Globus pallidus (tissue), 1 donor: ENCODE data around the gene SMYD3.

Experiments
- DNase-seq: peaks from one replicate; pipeline ENCODE4 v3.0.0-alpha.2; 2015; ENCODE audit warnings: low spot score

SMYD3 gene

GRCh38 chr1:246176126-246177024, 330.7 kb downstream of the SMYD3 start:
- DNase-seq: no peak

- DNase-seq: no peak
Observed at GRCh38 chr1:246170574-246171261, 336.4 kb downstream of the SMYD3 start.

- DNase-seq: no peak
Observed at GRCh38 chr1:246169486-246169885, 337.6 kb downstream of the SMYD3 start.

- no peak for DNase-seq
Observed at GRCh38 chr1:246169019-246169418, 338.1 kb downstream of the SMYD3 start.

- no peak for DNase-seq
Observed at GRCh38 chr1:246166841-246167240, 340.2 kb downstream of the SMYD3 start.

GRCh38 chr1:246165826-246166709, 341.0 kb downstream of the SMYD3 start:
- no peak for DNase-seq

GRCh38 chr1:246164764-246165163, 342.3 kb downstream of the SMYD3 start:
- DNase-seq: no peak

- DNase-seq: no peak
Observed at GRCh38 chr1:246162560-246162959, 344.5 kb downstream of the SMYD3 start.

GRCh38 chr1:246161626-246162025, 345.5 kb downstream of the SMYD3 start:
- DNase-seq: no peak

GRCh38 chr1:246160905-246161304, 346.2 kb downstream of the SMYD3 start:
- DNase-seq: no peak

GRCh38 chr1:246160374-246160773, 346.7 kb downstream of the SMYD3 start:
- DNase-seq: no peak

GRCh38 chr1:246159279-246160227, 347.5 kb downstream of the SMYD3 start:
- no peak for DNase-seq

- DNase-seq: no peak
Observed at GRCh38 chr1:246158131-246158530, 348.9 kb downstream of the SMYD3 start.

GRCh38 chr1:246157516-246157915, 349.6 kb downstream of the SMYD3 start:
- no peak for DNase-seq

GRCh38 chr1:246156847-246157246, 350.2 kb downstream of the SMYD3 start:
- no peak for DNase-seq

- no peak for DNase-seq
Observed at GRCh38 chr1:246155923-246156322, 351.2 kb downstream of the SMYD3 start.

GRCh38 chr1:246153796-246154212, 353.3 kb downstream of the SMYD3 start:
- no peak for DNase-seq

- DNase-seq: no peak
Observed at GRCh38 chr1:246152986-246153431, 354.1 kb downstream of the SMYD3 start.

GRCh38 chr1:246151796-246152434, 355.2 kb downstream of the SMYD3 start:
- DNase-seq: no peak

GRCh38 chr1:246149543-246149942, 357.5 kb downstream of the SMYD3 start:
- no peak for DNase-seq
